Parathyroid adenoma (tissue), 2 donors: ENCODE measurements around the gene RABGGTB.
"Not testable (repeated sequence)": the region's sequence is repeated elsewhere in the genome, so short reads cannot be mapped to it uniquely, and the experiment has no call there.

ENCODE experiments used
- H2AFZ ChIP-seq: fragments of 300-600 bp; sonication (generic); one replicate; pipeline ENCODE4 v1.7.0; 2017; ENCODE audit warnings: antibody characterized with exemption, mild to moderate bottlenecking
- H3K27ac ChIP-seq: fragments of 300-600 bp; sonication (generic); one replicate; pipeline ENCODE4 v1.7.0; 2017
- H3K27me3 ChIP-seq: fragments of 300-600 bp; sonication (generic); one replicate; pipeline ENCODE4 v1.7.0; 2017; ENCODE audit warnings: low read length; ENCODE audit not compliant: control insufficient read depth, insufficient read depth
- H3K36me3 ChIP-seq: fragments of 300-600 bp; sonication (generic); one replicate; pipeline ENCODE4 v1.7.0; 2017; ENCODE audit warnings: low read length; ENCODE audit not compliant: control insufficient read depth, insufficient read depth
- H3K4me1 ChIP-seq: fragments of 300-600 bp; sonication (generic); one replicate; pipeline ENCODE4 v1.7.0; 2017; ENCODE audit warnings: control low read depth
- H3K4me2 ChIP-seq: fragments of 300-600 bp; sonication (generic); one replicate; pipeline ENCODE4 v1.7.0; 2017; ENCODE audit warnings: low read length
- H3K4me3 ChIP-seq: fragments of 300-600 bp; sonication (generic); one replicate; pipeline ENCODE4 v1.7.0; 2017; ENCODE audit warnings: low read depth, low read length
- H3K79me2 ChIP-seq: fragments of 300-600 bp; sonication (generic); one replicate; pipeline ENCODE4 v1.7.0; 2017; ENCODE audit warnings: control low read depth
- H3K9ac ChIP-seq: fragments of 300-600 bp; sonication (generic); one replicate; pipeline ENCODE4 v1.7.0; 2017; ENCODE audit warnings: mild to moderate bottlenecking
- H3K9me3 ChIP-seq: fragments of 300-600 bp; sonication (generic); one replicate; pipeline ENCODE4 v1.7.0; 2017; ENCODE audit warnings: low read length; ENCODE audit not compliant: control insufficient read depth
- CTCF ChIP-seq: fragments of 300-600 bp; sonication (generic); IDR thresholded peaks from one replicate; pipeline ENCODE4 v1.7.0; 2017; ENCODE audit warnings: antibody characterized with exemption, mild to moderate bottlenecking
- donor health status: primary hyperparathyroidism.

The RABGGTB gene

GRCh38 chr1:75780183-75780582 is 5.9 kb upstream of the RABGGTB start:
- H3K79me2 ChIP-seq, H3K36me3 ChIP-seq, H3K27ac ChIP-seq, H3K4me3 ChIP-seq, H3K9ac ChIP-seq, H3K27me3 ChIP-seq, H3K9me3 ChIP-seq, H2AFZ ChIP-seq, H3K4me1 ChIP-seq, H3K4me2 ChIP-seq: not testable (repeated sequence)

- H3K9ac ChIP-seq, H3K9me3 ChIP-seq, H3K27ac ChIP-seq, H3K79me2 ChIP-seq, H3K27me3 ChIP-seq, H3K4me2 ChIP-seq, H3K4me3 ChIP-seq, H3K4me1 ChIP-seq, H3K36me3 ChIP-seq, H2AFZ ChIP-seq: not testable (repeated sequence)
Measured at GRCh38 chr1:75783920-75784319, 2.1 kb upstream of the RABGGTB start.

DNA sequence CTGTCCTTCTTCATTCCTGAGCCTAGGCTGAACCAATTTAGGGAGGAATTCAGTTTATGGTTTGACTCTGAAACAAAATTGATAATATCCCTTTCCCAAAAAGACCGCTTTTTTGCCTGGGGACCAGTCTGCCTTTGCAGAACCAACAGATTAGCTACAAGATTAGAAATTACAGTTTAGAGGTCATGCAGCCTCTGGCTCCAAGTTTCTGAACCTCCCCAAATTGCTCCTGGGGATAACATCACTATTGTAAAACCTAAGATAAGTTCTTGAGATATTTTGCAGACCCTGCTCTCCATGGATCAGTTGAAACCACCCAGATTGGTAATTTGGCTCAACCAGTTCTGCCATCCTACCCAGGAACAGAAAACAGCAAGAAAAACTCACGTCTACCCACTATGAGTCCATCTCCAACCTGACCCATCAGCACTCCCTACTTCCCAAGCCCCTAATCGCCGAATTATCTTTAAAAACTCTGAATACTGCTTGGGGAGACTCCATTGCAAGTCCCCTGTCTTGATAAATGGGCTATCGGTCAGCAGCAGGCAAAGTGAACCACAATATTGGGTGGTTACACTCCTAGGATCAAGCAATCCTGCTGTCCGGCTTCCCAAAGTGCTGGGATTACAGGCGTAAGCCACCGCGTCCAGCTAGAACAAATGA is 605 bp upstream of the RABGGTB start:
- H3K79me2 ChIP-seq = peaks cover 3% of the 10 kb centered on the region
- TF ChIP-seq CTCF = no peak
- no peaks in the 10 kb centered on the region for H3K36me3 ChIP-seq
- H3K9ac ChIP-seq = peak overlapping the region; percentile 0
- no peaks in the 10 kb centered on the region for H3K4me1 ChIP-seq
- H3K27ac ChIP-seq = peak overlapping the region; percentile 61
- no peaks in the 10 kb centered on the region for H3K27me3 ChIP-seq
- H2AFZ ChIP-seq = peak overlapping the region; percentile 96
- no peaks in the 10 kb centered on the region for H3K9me3 ChIP-seq
- H3K4me3 ChIP-seq = peak overlapping the region; percentile 90
- H3K4me2 ChIP-seq = peak overlapping the region; percentile 78

DNA sequence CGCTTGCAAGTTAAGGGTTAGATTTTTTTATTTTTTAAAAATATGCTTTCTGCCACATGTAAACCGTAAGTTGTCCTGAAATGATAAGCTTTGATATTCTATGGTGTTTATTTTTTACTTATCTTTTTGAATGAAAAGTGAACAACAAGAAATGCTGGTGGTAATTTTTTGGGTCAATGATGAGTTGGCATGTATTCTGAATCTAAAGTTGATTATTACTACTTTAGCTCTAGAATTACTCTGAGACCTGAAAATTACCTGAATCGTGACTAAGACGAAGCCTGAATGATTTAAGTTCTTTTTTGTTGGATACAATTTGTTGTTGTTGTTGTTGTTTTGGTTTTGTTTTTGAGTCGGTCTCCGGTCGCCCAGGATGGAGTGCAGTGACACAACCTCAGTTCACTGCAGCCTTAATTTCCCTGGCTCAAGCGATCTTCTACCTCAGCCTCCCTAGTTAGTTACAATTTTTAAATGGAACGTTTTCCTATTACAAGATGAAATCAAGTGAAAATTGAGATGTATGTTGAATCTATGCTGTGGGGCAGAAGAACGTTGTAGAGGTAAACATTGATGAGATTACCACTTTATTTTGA is 941 bp downstream of the RABGGTB start:
- H3K36me3 ChIP-seq = no peaks in the 10 kb centered on the region
- no peaks in the 10 kb centered on the region for H3K9me3 ChIP-seq
- peaks cover 3% of the 10 kb centered on the region for H3K79me2 ChIP-seq
- TF ChIP-seq CTCF = no peak
- H3K4me3 ChIP-seq = peak overlapping the region; percentile 90
- H3K4me2 ChIP-seq = peak overlapping the region; percentile 78
- no peaks in the 10 kb centered on the region for H3K4me1 ChIP-seq
- no peak overlapping the region for H3K27ac ChIP-seq
- no peaks in the 10 kb centered on the region for H3K27me3 ChIP-seq
- peak overlapping the region; percentile 29 for H3K9ac ChIP-seq
- no peak overlapping the region for H2AFZ ChIP-seq

GRCh38 chr1:75787524-75787923 is 1.5 kb downstream of the RABGGTB start:
- H3K9ac ChIP-seq = no peak overlapping the region

More at GRCh38 chr1:75787524-75787923, 1.5 kb downstream of the RABGGTB start:
- Histone ChIP-seq H3K27ac (no peak overlapping the region), H3K36me3 (no peaks in the 10 kb centered on the region), H3K27me3 (no peaks in the 10 kb centered on the region), H2AFZ (no peak overlapping the region), H3K4me1 (no peaks in the 10 kb centered on the region), H3K4me2 (peak overlapping the region; percentile 78), H3K9me3 (no peaks in the 10 kb centered on the region), H3K4me3 (peak overlapping the region; percentile 90), H3K79me2 (peaks cover 3% of the 10 kb centered on the region)
- no peak for TF ChIP-seq CTCF
